K562 (cell line): ENCODE results near the gene KIF1A. TPM values are rescaled to one million over a fixed set of nuclear protein-coding genes. Genes with fewer than 3 reads are reported as not detected.

ENCODE experiments used
- ATAC-seq: fragments of 200-7000 bp; cut with Tn5 transposase; 3 replicates; pipeline ENCODE4 v1.9.1; 2020; ENCODE audit warnings: moderate library complexity
- BruUV-seq: library from RNA; stranded (reverse); fragments of 400-500 nt; replicated peaks from 2 replicates; lab custom pipeline; 2021; lab: Mats Ljungman, UMichigan
- CTCF ChIA-PET: fragments of 300-600 bp; formaldehyde crosslinking; extraction: SDS; loops from one replicate; lab custom pipeline; 2021; ENCODE audit warnings: low intra/inter-chr PET ratio; lab: Yijun Ruan, JAX
- POLR2A ChIA-PET: fragments of 300-600, 350-650 bp; sonication (Branson Sonifier 250); formaldehyde crosslinking; extraction: SDS; loops from one replicate; lab custom pipeline; 2021; ENCODE audit warnings: antibody characterized with exemption, inconsistent platforms; lab: Yijun Ruan, JAX
- DNase-seq, 4 experiments: peaks; one replicate each; pipeline versions ENCODE4 v3.0.0 to v3.0.0-alpha.2; 2011 to 2018; ENCODE audit warnings: low spot score in 3 of 4, mixed read lengths in 3 of 4; ENCODE audit errors: extremely low read depth in 1 of 4
- FAIRE-seq: peaks from 2 replicates; lab custom pipeline; 2011; peaks lifted over from hg19 to GRCh38; lab: Jason Lieb, UNC
- H2AFZ ChIP-seq: 2 replicates; pipeline ENCODE4 v1.6.0; 2011; ENCODE audit warnings: low read depth, low read length, control low read depth, inconsistent platforms
- H3K27ac ChIP-seq: fragments of 200-600 bp; 3 replicates; pipeline ENCODE4 v1.8.0; 2011; ENCODE audit warnings: low read depth, mild to moderate bottlenecking, control low read depth, inconsistent platforms, low read length, moderate library complexity, mixed read lengths; ENCODE audit errors: extremely low read depth
- H3K27me3 ChIP-seq, 2 experiments: fragments of 300-600 bp in 1 of 2; 2 replicates in 1 of 2; 3 replicates in 1 of 2; pipeline versions ENCODE4 v1.6.0 to v1.8.0; 2011; ENCODE audit warnings: inconsistent platforms in 2 of 2, low read length in 2 of 2, mild to moderate bottlenecking in 1 of 2, mixed read lengths in 1 of 2, moderate library complexity in 1 of 2; ENCODE audit not compliant: control insufficient read depth in 2 of 2, insufficient read depth in 2 of 2
- H3K36me3 ChIP-seq: fragments of 300-600 bp; 3 replicates; pipeline ENCODE4 v1.8.0; 2011; ENCODE audit warnings: mild to moderate bottlenecking, low read length, inconsistent platforms; ENCODE audit not compliant: control insufficient read depth, insufficient read depth
- H3K4me1 ChIP-seq, 2 experiments: fragments of 200-600 bp in 1 of 2; replicated peaks in 1 of 2; 2 replicates in 1 of 2; 3 replicates in 1 of 2; pipeline versions ENCODE4 v1.5.1 to v1.8.0; 2011; ENCODE audit warnings: inconsistent platforms in 2 of 2, low read length in 2 of 2, mild to moderate bottlenecking in 1 of 2, mixed read lengths in 1 of 2, moderate library complexity in 1 of 2; ENCODE audit not compliant: control insufficient read depth in 2 of 2, insufficient read depth in 2 of 2
- H3K4me2 ChIP-seq: 2 replicates; pipeline ENCODE4 v1.6.1; 2011; ENCODE audit warnings: low read length, control low read depth, inconsistent platforms, mixed read lengths; ENCODE audit not compliant: insufficient read depth
- H3K4me3 ChIP-seq: fragments of 200-600 bp; sonication (generic), shearing (Covaris generic); 2 replicates; pipeline ENCODE4 v1.5.1; 2016; ENCODE audit warnings: control low read depth, inconsistent platforms
- H3K79me2 ChIP-seq: fragments of 200-600 bp; 3 replicates; pipeline ENCODE4 v1.8.0; 2011; ENCODE audit warnings: low read length, inconsistent platforms; ENCODE audit not compliant: control insufficient read depth, insufficient read depth
- H3K9ac ChIP-seq, 2 experiments: 2 replicates each; pipeline versions ENCODE4 v1.6.0 to v1.6.1; 2011; ENCODE audit warnings: low read depth in 2 of 2, low read length in 2 of 2, control low read depth in 1 of 2, inconsistent platforms in 1 of 2, mild to moderate bottlenecking in 1 of 2, mixed read lengths in 1 of 2; ENCODE audit not compliant: insufficient read depth in 1 of 2
- H3K9me1 ChIP-seq: one replicate; pipeline ENCODE4 v1.6.0; 2011; ENCODE audit warnings: inconsistent platforms, mild to moderate bottlenecking, low read length, moderate library complexity; ENCODE audit not compliant: control insufficient read depth, insufficient read depth
- H3K9me3 ChIP-seq: replicated peaks from 2 replicates; pipeline ENCODE4 v1.5.1; 2011; ENCODE audit warnings: low read depth, low read length, inconsistent platforms; ENCODE audit not compliant: control insufficient read depth, insufficient read depth
- H4K20me1 ChIP-seq: replicated peaks from 2 replicates; pipeline ENCODE4 v1.6.1; 2011; ENCODE audit warnings: low read length, inconsistent platforms, mixed read lengths; ENCODE audit not compliant: control insufficient read depth, insufficient read depth
- CXXC5 ChIP-seq: fragments of 250-450 bp; sonication (Bioruptor Pico); IDR thresholded peaks from 2 replicates; pipeline ENCODE4 v1.8.0; 2022; ENCODE audit warnings: inconsistent platforms, mild to moderate bottlenecking, moderate library complexity
- ELK1 ChIP-seq: sonication (generic); formaldehyde crosslinking; IDR thresholded peaks from 2 replicates; pipeline ENCODE4 v1.8.1; 2022; ENCODE audit warnings: missing genetic modification reagents
- ELK3 ChIP-seq: fragments of 450-650 bp; formaldehyde crosslinking; IDR thresholded peaks from 2 replicates; pipeline ENCODE4 v1.4.0; 2020; ENCODE audit warnings: mild to moderate bottlenecking
- HDAC3 ChIP-seq: fragments of 450-650 bp; IDR thresholded peaks from 2 replicates; pipeline ENCODE4 v1.6.1; 2018; ENCODE audit warnings: borderline replicate concordance, mild to moderate bottlenecking, moderate library complexity; ENCODE audit not compliant: partially characterized antibody
- SRSF9 ChIP-seq: fragments of 200-400 bp; formaldehyde crosslinking; IDR thresholded peaks from 2 replicates; pipeline ENCODE4 v1.6.1; 2017; ENCODE audit warnings: low read depth, low read length, borderline replicate concordance
- YY1 ChIP-seq, 3 experiments: IDR thresholded peaks; 2 replicates each; pipeline ENCODE4 v1.6.1; 2011; ENCODE audit warnings: low read length in 2 of 3, mild to moderate bottlenecking in 2 of 3, moderate library complexity in 2 of 3, borderline replicate concordance in 1 of 3, control low read depth in 1 of 3, low read depth in 1 of 3; ENCODE audit not compliant: insufficient read depth in 3 of 3, insufficient replicate concordance in 2 of 3, control insufficient read depth in 1 of 3, insufficient read length in 1 of 3; ENCODE audit errors: extremely low read depth in 1 of 3
- ZNF668 ChIP-seq: fragments of 250-450 bp; sonication (Bioruptor Pico); IDR thresholded peaks from 2 replicates; pipeline ENCODE4 v1.8.0; 2022; ENCODE audit warnings: mild to moderate bottlenecking, inconsistent platforms
- WGBS: fragments of 100-300 bp; shearing (Covaris generic); methylation state at CpG from one replicate; pipeline ENCODE4 v1.1.6; 2016; ENCODE audit warnings: low coverage, mixed read lengths; ENCODE audit not compliant: insufficient coverage; ENCODE audit errors: missing lambda C conversion rate; 5-methylcytosine and 5-hydroxymethylcytosine counted together
- in situ Hi-C: fragments of 300-500 bp; cut with MboI; formaldehyde crosslinking; loops from 4 replicates; pipeline ENCODE4 v1.15.0; 2018; ENCODE audit warnings: inconsistent platforms, mixed read lengths
- intact Hi-C: fragments of 100-400 bp; cut with micrococcal nuclease; formaldehyde crosslinking; loops from 2 replicates; pipeline ENCODE4 v1.14.2; 2022
- polyA plus RNA-seq, 8 experiments: library from polyadenylated mRNA; depleted of rRNA in 4 of 8; stranded (reverse) in 5 of 8; unstranded in 3 of 8; fragments of >200 nt; fragmentation: Nextera tagmentation in 2 of 8; fragmentation: Illumina TruSeq in 1 of 8; extraction: Ambion mirVana in 2 of 8; extraction: Trizol in 1 of 8; gene quantifications; 2 replicates each; pipeline versions ENCODE4 v1.2.1 to v1.2.3, GENCODE V29; 2011 to 2014; ENCODE audit warnings: inconsistent platforms in 1 of 8, missing spikeins in 1 of 8
- total RNA-seq, 7 experiments: library from RNA; depleted of rRNA in 6 of 7; stranded (reverse); fragments of >200 nt in 6 of 7; fragmentation: Illumina TruSeq in 2 of 7; extraction: Trizol in 2 of 7; gene quantifications; 2 replicates each; pipeline versions ENCODE4 v1.2.1 to v1.2.3, GENCODE V29; 2011 to 2021; ENCODE audit warnings: low replicate concordance in 1 of 7
- TF ChIP-seq, protein P1 (sequence below): fragments of 250-450 bp; sonication (Bioruptor Pico); IDR thresholded peaks from 2 replicates; pipeline ENCODE4 v1.5.0; 2020; ENCODE audit warnings: mild to moderate bottlenecking

The KIF1A gene
- total and polyA plus RNA-seq, 9 of the 15 experiments (the other 6 are each of a cell fraction or from before 2014, with no cell fraction given) = 0.07 to 1.4 (median 0.45) TPM; not detected in 2

DNA sequence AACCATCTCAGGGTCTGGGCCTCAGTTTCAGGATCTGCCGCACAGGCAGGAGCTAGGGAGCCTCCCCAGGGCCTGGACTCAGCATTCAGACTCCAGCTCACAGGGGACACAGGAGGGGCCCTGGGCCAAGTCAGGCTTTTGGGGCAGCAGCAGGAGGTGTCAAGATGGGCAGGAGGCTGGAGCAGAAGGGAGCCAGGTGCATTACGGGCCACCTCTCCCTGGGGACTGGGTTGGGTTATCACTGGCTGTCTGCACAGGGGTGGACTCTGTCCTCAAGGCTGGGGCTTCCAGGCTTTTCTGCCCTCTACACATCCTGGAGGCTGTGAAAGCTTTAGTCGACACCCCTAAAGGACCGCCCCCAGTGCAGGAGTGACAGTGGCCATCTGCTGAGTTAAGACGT, 108.3 kb downstream of the KIF1A start:
- no peaks in the 10 kb centered on the region for H3K36me3 ChIP-seq
- 5% methylated on average over 5 of the region's 5 CpGs for WGBS

GRCh38 chr2:240711296-240711695, 108.7 kb downstream of the KIF1A start:
- no peaks in the 10 kb centered on the region for H3K9me3 ChIP-seq
- no peak overlapping the region for H3K27ac ChIP-seq
- H4K20me1 ChIP-seq = no peaks in the 10 kb centered on the region
- no peak overlapping the region for H3K4me2 ChIP-seq
- H3K27me3 ChIP-seq = peaks cover 12 to 69% of the 10 kb centered on the region in 2 experiments
- CTCF ChIA-PET = no interaction called here
- H3K4me1 ChIP-seq = no peaks in the 10 kb centered on the region; a peak in 1 of 5 replicates
- POLR2A ChIA-PET = no interaction called here
- no peaks in the 10 kb centered on the region for H3K36me3 ChIP-seq
- H2AFZ ChIP-seq = no peak overlapping the region
- WGBS = 0% methylated on average over 4 of the region's 9 CpGs
- intact Hi-C loops = no loop called here
- no peak for FAIRE-seq
- H3K4me3 ChIP-seq = no peak overlapping the region
- DNase-seq = no peak
- no peak overlapping the region for H3K9ac ChIP-seq
- H3K9me1 ChIP-seq = no peaks in the 10 kb centered on the region
- no peaks in the 10 kb centered on the region for H3K79me2 ChIP-seq
- BruUV-seq = no TSS peak
- in situ Hi-C loops = no loop called here
- no peak for ATAC-seq
- TF ChIP-seq ELK1 (CRISPR knock-in tag) (no peak), YY1 (IDR thresholded peaks at IDR 0.05; ENCODE audit: borderline replicate concordance in 1 of 3, control insufficient read depth in 1 of 3, extremely low read depth in 1 of 3, insufficient read depth in 3 of 3, insufficient read length in 1 of 3, insufficient replicate concordance in 2 of 3, low read depth in 1 of 3, low read length in 2 of 3) (no peak), CXXC5 (CRISPR knock-in tag) (no peak), HDAC3 (no peak), ZNF668 (CRISPR knock-in tag) (no peak)
- TF ChIP-seq, protein P1, sequence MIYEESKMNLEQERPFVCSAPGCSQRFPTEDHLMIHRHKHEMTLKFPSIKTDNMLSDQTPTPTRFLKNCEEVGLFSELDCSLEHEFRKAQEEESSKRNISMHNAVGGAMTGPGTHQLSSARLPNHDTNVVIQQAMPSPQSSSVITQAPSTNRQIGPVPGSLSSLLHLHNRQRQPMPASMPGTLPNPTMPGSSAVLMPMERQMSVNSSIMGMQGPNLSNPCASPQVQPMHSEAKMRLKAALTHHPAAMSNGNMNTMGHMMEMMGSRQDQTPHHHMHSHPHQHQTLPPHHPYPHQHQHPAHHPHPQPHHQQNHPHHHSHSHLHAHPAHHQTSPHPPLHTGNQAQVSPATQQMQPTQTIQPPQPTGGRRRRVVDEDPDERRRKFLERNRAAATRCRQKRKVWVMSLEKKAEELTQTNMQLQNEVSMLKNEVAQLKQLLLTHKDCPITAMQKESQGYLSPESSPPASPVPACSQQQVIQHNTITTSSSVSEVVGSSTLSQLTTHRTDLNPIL (CRISPR knock-in tag) = no peak

More for the DNA sequence above, 108.3 kb downstream of the KIF1A start:
- Histone ChIP-seq H2AFZ (no peak overlapping the region), H3K27me3 (peaks cover 12 to 73% of the 10 kb centered on the region in 2 experiments), H3K9ac (no peak overlapping the region), H3K9me1 (no peaks in the 10 kb centered on the region), H4K20me1 (no peaks in the 10 kb centered on the region), H3K9me3 (no peaks in the 10 kb centered on the region), H3K4me1 (no peaks in the 10 kb centered on the region; a peak in 1 of 5 replicates), H3K4me3 (no peak overlapping the region), H3K4me2 (no peak overlapping the region), H3K79me2 (no peaks in the 10 kb centered on the region), H3K27ac (no peak overlapping the region)
- POLR2A ChIA-PET = no interaction called here
- intact Hi-C loops = no loop called here
- TF ChIP-seq ELK3 (CRISPR knock-in tag) (no peak), SRSF9 (no peak)
- CTCF ChIA-PET = no interaction called here
- FAIRE-seq = no peak
- no TSS peak for BruUV-seq
- in situ Hi-C loops = no loop called here
- DNase-seq = no peak
- no peak for ATAC-seq
